SHP77 treated with DMSO at 0.1 percent for 48 hours (cell line): ENCODE measurements around the gene TRIM42.

Source experiments
- DNase-seq: peaks from one replicate; lab custom pipeline; 2025; lab: John Stamatoyannopoulos, UW

TRIM42 gene

GRCh38 chr3:140677764-140678163, at the start of gene TRIM42:
Gene TRIM42, plus strand, starts transcription at chr3:140678064. Its CDS starts 166 bp downstream, at chr3:140678230.
- DNase-seq, result no peak

GRCh38 chr3:140628606-140629005, 49.3 kb upstream of the TRIM42 start:
- DNase-seq, result no peak

GRCh38 chr3:140629357-140630137, 48.3 kb upstream of the TRIM42 start:
- no peak for DNase-seq

GRCh38 chr3:140630366-140630765, 47.5 kb upstream of the TRIM42 start:
- DNase-seq, result no peak

- DNase-seq, result no peak
Measured at GRCh38 chr3:140630866-140631265, 47.0 kb upstream of the TRIM42 start.

- no peak for DNase-seq
Measured at GRCh38 chr3:140635276-140635675, 42.6 kb upstream of the TRIM42 start.

GRCh38 chr3:140636406-140637138, 41.3 kb upstream of the TRIM42 start:
- DNase-seq, result no peak

- no peak for DNase-seq
Measured at GRCh38 chr3:140651287-140651686, 26.6 kb upstream of the TRIM42 start.

- DNase-seq, result no peak
Measured at GRCh38 chr3:140655678-140656077, 22.2 kb upstream of the TRIM42 start.

- no peak for DNase-seq
Measured at GRCh38 chr3:140664111-140664510, 13.8 kb upstream of the TRIM42 start.

- no peak for DNase-seq
Measured at GRCh38 chr3:140682586-140682985, 4.7 kb downstream of the TRIM42 start.

- no peak for DNase-seq
Measured at GRCh38 chr3:140686128-140686527, 8.3 kb downstream of the TRIM42 start.

- no peak for DNase-seq
Measured at GRCh38 chr3:140686948-140687347, 9.1 kb downstream of the TRIM42 start.

- DNase-seq, result no peak
Measured at GRCh38 chr3:140695361-140696061, 17.6 kb downstream of the TRIM42 start.

- DNase-seq, result no peak
Measured at GRCh38 chr3:140699516-140700231, 21.8 kb downstream of the TRIM42 start.

GRCh38 chr3:140702281-140702680, 24.4 kb downstream of the TRIM42 start:
- DNase-seq, result no peak

- no peak for DNase-seq
Measured at GRCh38 chr3:140703496-140703895, 25.6 kb downstream of the TRIM42 start.

- no peak for DNase-seq
Measured at GRCh38 chr3:140704733-140705132, 26.9 kb downstream of the TRIM42 start.

- no peak for DNase-seq
Measured at GRCh38 chr3:140705954-140706353, 28.1 kb downstream of the TRIM42 start.

- no peak for DNase-seq
Measured at GRCh38 chr3:140706360-140706759, 28.5 kb downstream of the TRIM42 start.

- no peak for DNase-seq
Measured at GRCh38 chr3:140708815-140709214, 31.0 kb downstream of the TRIM42 start.

GRCh38 chr3:140709751-140710150, 31.9 kb downstream of the TRIM42 start:
- DNase-seq, result no peak
